LNCaP clone FGC (cell line): Measurements from ENCODE around the gene CD52.

Source experiments
- DNase-seq: peaks from one replicate; pipeline ENCODE4 v3.0.0-alpha.2; 2011; ENCODE audit warnings: low read depth
- H3K4me3 ChIP-seq: 2 replicates; pipeline ENCODE4 v1.5.1; 2011; ENCODE audit warnings: mild to moderate bottlenecking, low read depth, low read length, control low read depth
- CTCF ChIP-seq: IDR thresholded peaks from 2 replicates; pipeline ENCODE4 v1.5.1; 2012; ENCODE audit warnings: mild to moderate bottlenecking; ENCODE audit not compliant: control insufficient read depth, insufficient read depth; ENCODE audit errors: extremely low read depth

Gene CD52

GRCh38 chr1:26353976-26354820, 36.4 kb downstream of the CD52 start, which contains the start of gene CRYBG2:
TSS of gene CRYBG2 (minus strand) at chr1:26354130. CDS start at chr1:26346657, 7,473 bp downstream.
- peak; percentile 14 for DNase-seq
- TF ChIP-seq CTCF = no peak
- H3K4me3 ChIP-seq = no peak within 1 kb of the TSS

DNA sequence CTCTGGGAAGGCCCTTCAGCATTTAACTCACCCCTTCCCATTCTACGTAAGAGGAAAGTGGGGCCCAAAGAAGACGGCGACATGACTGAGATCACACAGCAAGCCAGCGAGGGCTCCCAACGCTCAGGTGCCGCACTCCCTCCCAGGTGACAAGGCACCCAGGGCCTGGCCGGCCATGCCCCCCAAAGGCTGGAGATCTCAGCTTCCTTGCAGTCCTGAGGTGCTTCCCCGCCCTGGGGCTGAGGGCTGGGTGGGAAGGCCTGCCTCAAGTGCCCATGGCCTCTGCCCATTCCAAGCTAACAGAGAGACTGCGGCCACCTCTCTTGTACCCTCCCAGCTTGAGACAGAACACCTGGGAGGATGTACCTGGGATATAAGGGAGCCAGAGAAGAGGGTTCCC, 37.2 kb downstream of the CD52 start:
- H3K4me3 ChIP-seq = no peak overlapping the region
- TF ChIP-seq CTCF = no peak
- DNase-seq = no peak

DNA sequence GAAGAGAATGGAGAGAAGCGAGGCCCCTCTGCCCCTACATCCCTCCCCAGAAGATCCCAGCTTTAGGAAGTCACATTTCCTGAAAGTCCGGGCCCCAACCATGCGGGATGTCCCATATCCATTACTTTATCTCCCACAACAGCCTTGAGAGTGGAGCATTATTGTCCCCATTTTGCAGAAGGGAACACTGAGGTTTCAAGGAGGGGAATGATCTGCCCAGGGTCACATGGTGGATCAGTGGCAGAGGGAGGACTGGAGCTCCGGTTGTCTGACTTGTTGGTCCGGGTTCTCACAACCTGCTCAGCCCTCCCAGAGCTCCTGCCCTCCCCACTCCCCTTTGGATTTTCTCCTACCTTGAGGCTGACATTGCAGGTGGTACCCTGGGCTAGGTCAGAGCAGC, 38.3 kb downstream of the CD52 start:
- H3K4me3 ChIP-seq = no peak overlapping the region
- TF ChIP-seq CTCF = no peak
- no peak for DNase-seq

DNA sequence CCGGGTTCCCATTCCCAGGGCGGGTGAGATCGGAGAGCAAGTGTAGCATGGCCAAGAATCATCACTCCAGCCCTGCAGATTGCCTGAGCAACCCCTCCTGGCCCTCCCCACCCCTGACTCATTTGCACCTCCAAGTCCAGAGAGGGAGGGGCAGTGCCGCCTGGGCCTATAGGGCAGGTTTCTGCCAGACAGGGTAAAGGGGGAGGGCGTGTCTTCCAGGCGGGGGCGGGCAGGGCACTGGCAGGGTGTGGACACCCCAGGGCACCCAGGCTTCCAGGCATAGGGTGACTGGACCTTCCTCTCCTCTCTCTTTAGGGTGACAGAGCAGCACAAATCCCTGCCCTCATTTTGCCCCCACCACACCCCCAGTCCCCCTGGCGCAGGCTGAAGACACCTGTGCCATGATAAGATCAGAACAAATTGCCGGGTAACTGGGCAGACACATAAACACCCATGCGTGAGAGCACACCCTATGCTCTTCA, 39.4 kb downstream of the CD52 start:
- DNase-seq = no peak
- TF ChIP-seq CTCF = no peak
- no peak overlapping the region for H3K4me3 ChIP-seq

GRCh38 chr1:26358411-26359384, 40.9 kb downstream of the CD52 start:
- no peak for TF ChIP-seq CTCF
- DNase-seq = no peak
- H3K4me3 ChIP-seq = no peak overlapping the region

- no peak for DNase-seq
- no peak overlapping the region for H3K4me3 ChIP-seq
- no peak for TF ChIP-seq CTCF
Observed at GRCh38 chr1:26359981-26360806, 42.4 kb downstream of the CD52 start.
